ENCODE results near the gene PRKN. TPM values are rescaled to one million over a fixed set of nuclear protein-coding genes. Genes with fewer than 3 reads are reported as not detected.
A peak's percentile ranks its signal among the peaks of the same experiment; 100 is the strongest.

The PRKN gene
- polyA plus RNA-seq, 1 donor from 2014 or later, result 1.2 TPM

DNA sequence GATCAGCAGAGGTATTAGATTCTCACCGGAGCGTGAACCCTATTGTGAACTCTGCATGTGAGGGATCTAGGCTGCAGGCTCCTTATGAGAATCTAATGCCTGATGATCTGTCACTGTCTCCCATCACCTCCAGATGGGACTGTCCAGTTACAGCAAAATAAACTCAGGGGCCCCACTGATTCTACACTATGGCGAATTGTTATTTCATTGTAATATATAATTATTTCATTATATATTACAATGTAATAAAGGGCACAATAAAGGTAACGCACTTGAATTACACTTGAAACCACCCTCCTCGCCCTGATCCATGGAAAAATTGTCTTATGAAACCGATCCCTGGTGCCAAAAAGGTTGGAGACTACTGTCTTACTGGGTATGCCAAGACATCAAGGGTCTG lies 18.6 kb downstream of the PRKN start:
- no peaks in the 10 kb centered on the region for H3K79me2 ChIP-seq (replicated peaks; ENCODE audit: insufficient read depth, low read length)
- no peaks in the 10 kb centered on the region for H3K27me3 ChIP-seq (ENCODE audit: insufficient read depth, low read depth, low read length)
- no peak for TF ChIP-seq EP300 (conservative IDR thresholded peaks at IDR 0.05; ENCODE audit: poor library complexity, severe bottlenecking)
- no peak for TF ChIP-seq POLR2AphosphoS5 (IDR thresholded peaks at IDR 0.05)
- no peak for TF ChIP-seq RAD21 (conservative IDR thresholded peaks at IDR 0.05)
- H3K9ac ChIP-seq (ENCODE audit: low read length), result no peak overlapping the region
- H3F3A ChIP-seq (ENCODE audit: insufficient read depth, low read length, poor library complexity, severe bottlenecking), result no peaks in the 10 kb centered on the region
- H4K20me1 ChIP-seq (ENCODE audit: insufficient read depth), result no peaks in the 10 kb centered on the region
- H3K9me3 ChIP-seq (ENCODE audit: low read length), result no peaks in the 10 kb centered on the region
- H3K4me3 ChIP-seq (ENCODE audit: low read length), result no peak overlapping the region
- H3K4me2 ChIP-seq (ENCODE audit: low read length), result no peak overlapping the region
- no peak overlapping the region for H3K27ac ChIP-seq (ENCODE audit: low read length)
- no peaks in the 10 kb centered on the region for H3K36me3 ChIP-seq (ENCODE audit: insufficient read depth, low read length)
- H2AFZ ChIP-seq (ENCODE audit: low read depth, low read length), result no peak overlapping the region
- H3K9me2 ChIP-seq (ENCODE audit: insufficient read depth, low read length), result no peaks in the 10 kb centered on the region

DNA sequence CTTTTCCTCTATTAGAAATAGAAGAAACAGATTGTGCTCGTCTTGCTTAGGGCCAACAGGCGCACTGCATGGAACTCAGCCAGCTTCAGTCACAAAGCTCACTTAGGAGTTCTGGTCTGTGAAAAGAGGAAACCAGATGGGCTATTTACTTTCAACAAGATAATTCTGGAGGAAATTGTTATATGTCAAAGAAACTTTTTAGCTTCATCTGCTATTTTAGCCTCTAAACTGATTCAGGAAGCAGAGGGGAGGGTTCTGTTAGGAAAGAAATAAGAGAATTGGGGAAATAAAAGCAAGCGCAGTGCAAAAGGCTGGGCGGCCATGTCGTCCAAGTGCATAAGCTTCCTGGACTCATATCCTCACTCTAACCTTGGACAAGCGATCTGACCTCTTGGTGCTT lies 21.3 kb downstream of the PRKN start:
- Histone ChIP-seq H3K36me3 (ENCODE audit: insufficient read depth, low read length) (no peaks in the 10 kb centered on the region), H3K9me2 (ENCODE audit: insufficient read depth, low read length) (no peaks in the 10 kb centered on the region), H3K4me3 (ENCODE audit: low read length) (peak overlapping the region; percentile 3), H2AFZ (ENCODE audit: low read depth, low read length) (no peak overlapping the region), H3K79me2 (replicated peaks; ENCODE audit: insufficient read depth, low read length) (no peaks in the 10 kb centered on the region), H3K9me3 (ENCODE audit: low read length) (no peaks in the 10 kb centered on the region), H3K27me3 (ENCODE audit: insufficient read depth, low read depth, low read length) (no peaks in the 10 kb centered on the region), H3F3A (ENCODE audit: insufficient read depth, low read length, poor library complexity, severe bottlenecking) (no peaks in the 10 kb centered on the region), H4K20me1 (ENCODE audit: insufficient read depth) (no peaks in the 10 kb centered on the region), H3K27ac (ENCODE audit: low read length) (no peak overlapping the region), H3K4me2 (ENCODE audit: low read length) (peak overlapping the region; percentile 11), H3K9ac (ENCODE audit: low read length) (no peak overlapping the region)
- TF ChIP-seq TAF1 (IDR thresholded peaks at IDR 0.05; ENCODE audit: low read depth) (no peak), MXI1 (conservative IDR thresholded peaks at IDR 0.05; ENCODE audit: poor library complexity, severe bottlenecking) (no peak), SMC3 (conservative IDR thresholded peaks at IDR 0.05; ENCODE audit: poor library complexity) (no peak), EZH2 (IDR thresholded peaks at IDR 0.05; ENCODE audit: borderline replicate concordance, insufficient read depth, low read length, poor library complexity, severe bottlenecking) (no peak), CTCF (IDR thresholded peaks at IDR 0.05; ENCODE audit: poor library complexity, severe bottlenecking) (no peak), POLR2AphosphoS5 (IDR thresholded peaks at IDR 0.05) (no peak)

GRCh38 chr6:162705736-162706135 lies 21.8 kb downstream of the PRKN start:
- Histone ChIP-seq H3K4me2 (ENCODE audit: low read length) (peak overlapping the region; percentile 11), H3K79me2 (replicated peaks; ENCODE audit: insufficient read depth, low read length) (no peaks in the 10 kb centered on the region), H3K27ac (ENCODE audit: low read length) (no peak overlapping the region), H3K36me3 (ENCODE audit: insufficient read depth, low read length) (no peaks in the 10 kb centered on the region), H3F3A (ENCODE audit: insufficient read depth, low read length, poor library complexity, severe bottlenecking) (no peaks in the 10 kb centered on the region), H3K9me2 (ENCODE audit: insufficient read depth, low read length) (no peaks in the 10 kb centered on the region), H3K9ac (ENCODE audit: low read length) (no peak overlapping the region), H3K4me3 (ENCODE audit: low read length) (peak overlapping the region; percentile 3), H2AFZ (ENCODE audit: low read depth, low read length) (no peak overlapping the region), H4K20me1 (ENCODE audit: insufficient read depth) (no peaks in the 10 kb centered on the region), H3K27me3 (ENCODE audit: insufficient read depth, low read depth, low read length) (no peaks in the 10 kb centered on the region), H3K9me3 (ENCODE audit: low read length) (no peaks in the 10 kb centered on the region)
- no peak for TF ChIP-seq MXI1 (conservative IDR thresholded peaks at IDR 0.05; ENCODE audit: poor library complexity, severe bottlenecking)
- no peak for TF ChIP-seq SMC3 (conservative IDR thresholded peaks at IDR 0.05; ENCODE audit: poor library complexity)
- peak; percentile 29 for TF ChIP-seq POLR2AphosphoS5 (IDR thresholded peaks at IDR 0.05)
- no peak for TF ChIP-seq EZH2 (IDR thresholded peaks at IDR 0.05; ENCODE audit: borderline replicate concordance, insufficient read depth, low read length, poor library complexity, severe bottlenecking)
- TF ChIP-seq TAF1 (IDR thresholded peaks at IDR 0.05; ENCODE audit: low read depth), result no peak
- TF ChIP-seq CTCF (IDR thresholded peaks at IDR 0.05; ENCODE audit: poor library complexity, severe bottlenecking), result no peak
- no peak for TF ChIP-seq EP300 (conservative IDR thresholded peaks at IDR 0.05; ENCODE audit: poor library complexity, severe bottlenecking)
- TF ChIP-seq, protein P1, sequence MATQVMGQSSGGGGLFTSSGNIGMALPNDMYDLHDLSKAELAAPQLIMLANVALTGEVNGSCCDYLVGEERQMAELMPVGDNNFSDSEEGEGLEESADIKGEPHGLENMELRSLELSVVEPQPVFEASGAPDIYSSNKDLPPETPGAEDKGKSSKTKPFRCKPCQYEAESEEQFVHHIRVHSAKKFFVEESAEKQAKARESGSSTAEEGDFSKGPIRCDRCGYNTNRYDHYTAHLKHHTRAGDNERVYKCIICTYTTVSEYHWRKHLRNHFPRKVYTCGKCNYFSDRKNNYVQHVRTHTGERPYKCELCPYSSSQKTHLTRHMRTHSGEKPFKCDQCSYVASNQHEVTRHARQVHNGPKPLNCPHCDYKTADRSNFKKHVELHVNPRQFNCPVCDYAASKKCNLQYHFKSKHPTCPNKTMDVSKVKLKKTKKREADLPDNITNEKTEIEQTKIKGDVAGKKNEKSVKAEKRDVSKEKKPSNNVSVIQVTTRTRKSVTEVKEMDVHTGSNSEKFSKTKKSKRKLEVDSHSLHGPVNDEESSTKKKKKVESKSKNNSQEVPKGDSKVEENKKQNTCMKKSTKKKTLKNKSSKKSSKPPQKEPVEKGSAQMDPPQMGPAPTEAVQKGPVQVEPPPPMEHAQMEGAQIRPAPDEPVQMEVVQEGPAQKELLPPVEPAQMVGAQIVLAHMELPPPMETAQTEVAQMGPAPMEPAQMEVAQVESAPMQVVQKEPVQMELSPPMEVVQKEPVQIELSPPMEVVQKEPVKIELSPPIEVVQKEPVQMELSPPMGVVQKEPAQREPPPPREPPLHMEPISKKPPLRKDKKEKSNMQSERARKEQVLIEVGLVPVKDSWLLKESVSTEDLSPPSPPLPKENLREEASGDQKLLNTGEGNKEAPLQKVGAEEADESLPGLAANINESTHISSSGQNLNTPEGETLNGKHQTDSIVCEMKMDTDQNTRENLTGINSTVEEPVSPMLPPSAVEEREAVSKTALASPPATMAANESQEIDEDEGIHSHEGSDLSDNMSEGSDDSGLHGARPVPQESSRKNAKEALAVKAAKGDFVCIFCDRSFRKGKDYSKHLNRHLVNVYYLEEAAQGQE (IDR thresholded peaks at IDR 0.05; ENCODE audit: borderline replicate concordance), result no peak

Measured in neural cell (in vitro differentiated cells).